Activated CD4-positive, alpha-beta T cell treated with anti-CD3 and anti-CD28 coated beads, Interleukin-2, amount 10 ng/mL, durations not matched to agents 24 days and 14 days (primary cell): ENCODE measurements around the gene SMOC2. TPM values are rescaled to one million over a fixed set of nuclear protein-coding genes. Genes with fewer than 3 reads are reported as not detected.

ENCODE experiments used
- DNase-seq: peaks from one replicate; pipeline ENCODE4 v3.0.0; 2022
- H3K27ac Mint-ChIP-seq: one replicate; pipeline ENCODE4 v1.8.0; 2022; ENCODE audit warnings: mild to moderate bottlenecking, mixed read lengths
- H3K27me3 Mint-ChIP-seq: one replicate; pipeline ENCODE4 v1.8.0; 2022; ENCODE audit warnings: mixed read lengths
- H3K36me3 Mint-ChIP-seq: one replicate; pipeline ENCODE4 v1.8.0; 2022; ENCODE audit warnings: low read depth, mild to moderate bottlenecking, mixed read lengths
- H3K4me1 Mint-ChIP-seq: one replicate; pipeline ENCODE4 v1.8.0; 2021; ENCODE audit warnings: mixed read lengths
- H3K4me3 Mint-ChIP-seq: one replicate; pipeline ENCODE4 v1.8.0; 2022; ENCODE audit warnings: mild to moderate bottlenecking, moderate library complexity, mixed read lengths
- H3K9me3 Mint-ChIP-seq: one replicate; pipeline ENCODE4 v1.8.0; 2021; ENCODE audit warnings: mixed read lengths
- intact Hi-C: fragments of 100-400 bp; cut with micrococcal nuclease; formaldehyde crosslinking; loops from one replicate; pipeline ENCODE4 v1.15.1; 2023
- total RNA-seq: library from RNA; stranded (reverse); gene quantifications from 2 replicates; pipeline ENCODE4 v1.2.3, GENCODE V29; 2022

Gene SMOC2
- total RNA-seq, 1 donor from 2014 or later, result not detected

GRCh38 chr6:168515376-168515775 lies 74.4 kb downstream of the SMOC2 start:
- H3K9me3 Mint-ChIP-seq, result no peaks in the 10 kb centered on the region
- H3K4me1 Mint-ChIP-seq, result no peaks in the 10 kb centered on the region
- H3K4me3 Mint-ChIP-seq, result no peak overlapping the region
- no peaks in the 10 kb centered on the region for H3K27me3 Mint-ChIP-seq
- H3K36me3 Mint-ChIP-seq, result no peaks in the 10 kb centered on the region
- H3K27ac Mint-ChIP-seq, result no peak overlapping the region
- intact Hi-C loops, result no loop called here
- DNase-seq, result no peak

- H3K36me3 Mint-ChIP-seq, result no peaks in the 10 kb centered on the region
- H3K27me3 Mint-ChIP-seq, result no peaks in the 10 kb centered on the region
- no peak overlapping the region for H3K4me3 Mint-ChIP-seq
- H3K9me3 Mint-ChIP-seq, result no peaks in the 10 kb centered on the region
- H3K27ac Mint-ChIP-seq, result no peak overlapping the region
- no peak for DNase-seq
- no peaks in the 10 kb centered on the region for H3K4me1 Mint-ChIP-seq
- intact Hi-C loops, result no loop called here
Measured at GRCh38 chr6:168516944-168517741, 76.2 kb downstream of the SMOC2 start.

DNA sequence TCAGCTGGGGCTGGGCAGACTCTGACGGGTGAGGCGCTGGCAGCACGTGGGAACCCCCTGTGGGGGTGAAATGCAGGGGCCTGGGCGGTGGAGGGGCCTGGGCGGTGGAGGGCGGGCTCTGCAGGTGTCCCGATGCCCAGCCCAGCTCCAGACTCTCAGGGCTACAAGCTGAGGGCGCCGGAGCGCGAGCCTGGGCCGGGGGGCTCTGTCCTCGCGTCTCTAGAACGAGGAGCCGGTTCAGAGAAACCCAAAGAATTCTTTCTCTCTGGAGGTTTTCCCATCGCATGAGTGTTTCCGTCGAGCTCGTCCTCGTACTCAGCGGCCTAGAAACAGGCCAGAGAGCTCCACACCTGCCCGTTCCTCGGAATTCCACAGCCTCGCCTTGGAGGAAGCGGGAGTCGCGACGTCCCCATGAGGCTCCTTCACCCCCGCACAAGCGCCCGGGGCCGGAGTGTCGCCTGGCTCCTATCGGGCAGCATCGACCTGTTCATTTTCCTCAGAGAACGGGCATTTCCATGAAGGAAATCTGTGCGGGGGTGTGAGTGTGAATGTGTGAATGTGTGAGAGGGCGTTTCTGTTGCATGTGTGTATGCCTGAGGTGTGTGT lies 76.9 kb downstream of the SMOC2 start:
- Mint-ChIP-seq H3K27ac (no peak overlapping the region), H3K27me3 (no peaks in the 10 kb centered on the region), H3K4me1 (no peaks in the 10 kb centered on the region), H3K9me3 (no peaks in the 10 kb centered on the region), H3K36me3 (no peaks in the 10 kb centered on the region), H3K4me3 (no peak overlapping the region)
- intact Hi-C loops, result no loop called here
- DNase-seq, result no peak

DNA sequence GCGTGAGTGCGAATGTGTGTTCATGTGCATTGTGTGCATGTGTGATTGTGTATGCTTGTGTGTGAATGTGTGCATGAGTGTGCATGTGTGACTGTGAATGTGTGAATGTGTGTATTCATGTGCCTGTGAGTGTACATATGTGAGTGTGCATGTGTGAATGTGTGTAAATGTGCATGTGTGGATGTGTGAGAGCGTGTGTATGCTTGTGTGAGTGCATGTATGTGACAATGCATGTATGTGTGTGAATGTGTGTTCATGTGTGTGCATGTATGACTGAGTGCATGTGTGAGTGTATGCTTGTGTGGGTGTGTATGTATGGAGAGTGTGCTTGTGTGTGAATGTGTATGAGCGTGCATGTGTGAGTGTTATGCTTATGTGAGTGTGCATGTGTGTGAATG lies 77.4 kb downstream of the SMOC2 start:
- no peak overlapping the region for H3K4me3 Mint-ChIP-seq
- H3K36me3 Mint-ChIP-seq, result no peaks in the 10 kb centered on the region
- H3K9me3 Mint-ChIP-seq, result no peaks in the 10 kb centered on the region
- no peak overlapping the region for H3K27ac Mint-ChIP-seq
- H3K27me3 Mint-ChIP-seq, result no peaks in the 10 kb centered on the region
- DNase-seq, result no peak
- intact Hi-C loops, result no loop called here
- H3K4me1 Mint-ChIP-seq, result no peaks in the 10 kb centered on the region

DNA sequence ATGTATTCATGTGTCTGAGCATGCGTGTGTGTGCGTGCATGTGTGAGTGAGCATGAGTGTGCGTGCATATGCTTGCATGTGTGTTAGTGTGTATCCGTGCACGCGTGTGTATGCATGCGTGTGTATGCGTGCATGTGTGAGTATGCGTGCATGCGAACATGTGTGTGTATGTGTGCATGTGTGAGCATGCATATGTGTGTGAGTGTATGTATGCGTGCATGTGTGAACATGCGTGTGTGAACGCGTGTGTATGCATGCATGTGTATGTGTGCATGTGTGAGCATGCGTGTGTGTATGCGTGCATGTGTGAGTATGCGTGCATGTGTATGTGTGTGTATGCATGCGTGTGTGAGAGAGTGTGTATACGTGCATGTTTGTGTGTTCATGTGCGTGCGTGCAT lies 77.9 kb downstream of the SMOC2 start:
- no peaks in the 10 kb centered on the region for H3K27me3 Mint-ChIP-seq
- no peak for DNase-seq
- H3K9me3 Mint-ChIP-seq, result no peaks in the 10 kb centered on the region
- H3K4me1 Mint-ChIP-seq, result no peaks in the 10 kb centered on the region
- intact Hi-C loops, result no loop called here
- H3K4me3 Mint-ChIP-seq, result no peak overlapping the region
- H3K36me3 Mint-ChIP-seq, result no peaks in the 10 kb centered on the region
- H3K27ac Mint-ChIP-seq, result no peak overlapping the region

- intact Hi-C loops, result no loop called here
- Mint-ChIP-seq H3K9me3 (no peaks in the 10 kb centered on the region), H3K36me3 (no peaks in the 10 kb centered on the region), H3K4me1 (no peaks in the 10 kb centered on the region), H3K4me3 (no peak overlapping the region), H3K27me3 (no peaks in the 10 kb centered on the region), H3K27ac (no peak overlapping the region)
- DNase-seq, result no peak
Measured at GRCh38 chr6:168520233-168520632, 79.2 kb downstream of the SMOC2 start.

DNA sequence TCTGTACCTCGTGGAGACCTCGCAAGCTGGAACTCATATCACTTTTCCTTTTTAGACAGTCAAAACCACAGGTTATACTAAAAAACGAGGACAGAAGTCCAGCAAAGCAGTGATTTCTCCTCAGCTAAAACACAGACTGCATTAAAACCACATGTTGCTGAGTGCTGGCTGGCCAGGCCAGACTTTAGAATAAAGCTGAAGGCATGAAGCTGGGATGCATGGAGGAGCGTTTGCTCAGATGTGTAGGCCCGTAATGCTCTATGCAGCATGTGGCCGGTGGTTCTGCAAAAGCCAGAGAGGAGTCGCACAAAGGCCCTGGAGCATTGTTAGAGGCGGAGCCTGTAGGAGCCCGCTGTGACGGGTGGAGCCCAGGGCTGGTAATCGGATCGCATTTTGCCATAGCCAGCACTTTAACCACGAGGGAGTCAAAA lies 83.6 kb downstream of the SMOC2 start:
- no peaks in the 10 kb centered on the region for H3K27me3 Mint-ChIP-seq
- H3K4me1 Mint-ChIP-seq, result no peaks in the 10 kb centered on the region
- H3K27ac Mint-ChIP-seq, result no peak overlapping the region
- DNase-seq, result no peak
- no peaks in the 10 kb centered on the region for H3K9me3 Mint-ChIP-seq
- intact Hi-C loops, result no loop called here
- H3K36me3 Mint-ChIP-seq, result no peaks in the 10 kb centered on the region
- no peak overlapping the region for H3K4me3 Mint-ChIP-seq

GRCh38 chr6:168525114-168525513 lies 84.1 kb downstream of the SMOC2 start:
- H3K27ac Mint-ChIP-seq, result no peak overlapping the region
- H3K27me3 Mint-ChIP-seq, result no peaks in the 10 kb centered on the region
- H3K36me3 Mint-ChIP-seq, result no peaks in the 10 kb centered on the region
- no peaks in the 10 kb centered on the region for H3K9me3 Mint-ChIP-seq
- no peak for DNase-seq
- no peak overlapping the region for H3K4me3 Mint-ChIP-seq
- no peaks in the 10 kb centered on the region for H3K4me1 Mint-ChIP-seq
- intact Hi-C loops, result no loop called here

DNA sequence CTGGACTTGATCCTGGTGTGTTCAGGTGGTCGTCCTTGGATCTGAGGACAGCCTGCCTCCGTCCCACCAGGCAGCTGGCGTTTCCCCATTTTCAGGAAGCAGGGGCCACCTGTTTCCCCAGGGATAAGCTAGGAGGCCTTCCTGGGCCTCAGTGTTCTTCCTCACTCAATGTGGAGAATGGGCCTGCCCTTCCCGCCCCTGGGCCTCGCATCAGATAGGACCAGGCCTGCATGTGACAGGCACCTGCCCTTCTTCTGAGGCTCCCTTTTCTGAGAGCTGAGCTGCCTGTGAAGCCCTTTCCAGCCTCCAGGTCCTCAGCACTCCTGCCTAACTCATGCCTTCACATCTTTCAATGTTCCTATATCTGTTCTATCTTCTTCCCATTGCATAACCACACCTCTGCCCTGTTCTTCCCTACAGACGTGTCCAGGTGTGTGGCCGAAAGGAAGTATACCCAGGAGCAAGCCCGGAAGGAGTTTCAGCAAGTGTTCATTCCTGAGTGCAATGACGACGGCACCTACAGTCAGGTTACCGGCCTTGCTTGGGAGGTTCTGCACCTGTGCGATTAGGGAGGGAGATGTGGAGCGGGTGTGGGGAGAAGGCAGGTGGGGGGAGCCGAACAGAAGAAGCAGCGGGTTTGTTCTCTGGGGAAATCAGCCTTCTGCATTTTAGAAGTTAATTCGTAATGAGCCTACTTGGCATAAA lies 85.1 kb downstream of the SMOC2 start:
- intact Hi-C loops, result no loop called here
- no peak overlapping the region for H3K27ac Mint-ChIP-seq
- no peaks in the 10 kb centered on the region for H3K27me3 Mint-ChIP-seq
- H3K4me1 Mint-ChIP-seq, result no peaks in the 10 kb centered on the region
- H3K9me3 Mint-ChIP-seq, result no peaks in the 10 kb centered on the region
- DNase-seq, result no peak
- no peak overlapping the region for H3K4me3 Mint-ChIP-seq
- no peaks in the 10 kb centered on the region for H3K36me3 Mint-ChIP-seq

DNA sequence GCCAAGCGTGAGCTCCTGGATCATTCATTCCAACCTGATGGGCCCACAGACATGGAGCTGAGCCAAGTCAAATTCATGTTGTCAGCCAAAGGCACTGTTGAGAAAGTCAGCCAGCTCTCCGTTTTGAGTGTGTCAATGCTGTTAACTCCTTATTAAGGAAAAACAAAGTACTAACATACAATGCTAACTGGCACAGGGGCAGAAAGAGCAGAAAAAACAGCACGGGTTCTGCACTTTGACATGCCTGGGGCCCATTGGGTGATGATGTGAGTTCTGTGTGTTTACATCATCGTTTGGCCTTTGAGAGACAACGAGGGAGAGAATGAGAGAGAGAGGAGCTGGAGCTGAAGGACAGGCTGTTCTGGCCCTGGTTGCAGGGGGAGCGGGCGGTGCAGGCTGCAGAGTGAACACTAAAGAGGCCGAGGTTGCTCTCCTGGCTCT lies 85.9 kb downstream of the SMOC2 start:
- no peaks in the 10 kb centered on the region for H3K27me3 Mint-ChIP-seq
- H3K36me3 Mint-ChIP-seq, result no peaks in the 10 kb centered on the region
- H3K27ac Mint-ChIP-seq, result no peak overlapping the region
- H3K4me1 Mint-ChIP-seq, result no peaks in the 10 kb centered on the region
- DNase-seq, result no peak
- intact Hi-C loops, result no loop called here
- H3K9me3 Mint-ChIP-seq, result no peaks in the 10 kb centered on the region
- H3K4me3 Mint-ChIP-seq, result no peak overlapping the region

- Mint-ChIP-seq H3K27me3 (no peaks in the 10 kb centered on the region), H3K36me3 (no peaks in the 10 kb centered on the region), H3K4me3 (no peak overlapping the region), H3K27ac (no peak overlapping the region), H3K9me3 (no peaks in the 10 kb centered on the region), H3K4me1 (no peaks in the 10 kb centered on the region)
- intact Hi-C loops, result no loop called here
- DNase-seq, result no peak
Measured at GRCh38 chr6:168527451-168528210, 86.6 kb downstream of the SMOC2 start.

GRCh38 chr6:168528474-168529095 lies 87.6 kb downstream of the SMOC2 start:
- Mint-ChIP-seq H3K4me3 (no peak overlapping the region), H3K36me3 (no peaks in the 10 kb centered on the region), H3K27me3 (no peaks in the 10 kb centered on the region), H3K4me1 (no peaks in the 10 kb centered on the region), H3K27ac (no peak overlapping the region), H3K9me3 (no peaks in the 10 kb centered on the region)
- no peak for DNase-seq
- intact Hi-C loops, result no loop called here

- H3K27me3 Mint-ChIP-seq, result no peaks in the 10 kb centered on the region
- no peaks in the 10 kb centered on the region for H3K36me3 Mint-ChIP-seq
- H3K27ac Mint-ChIP-seq, result no peak overlapping the region
- no peak for DNase-seq
- no peaks in the 10 kb centered on the region for H3K9me3 Mint-ChIP-seq
- intact Hi-C loops, result no loop called here
- H3K4me3 Mint-ChIP-seq, result no peak overlapping the region
- H3K4me1 Mint-ChIP-seq, result no peaks in the 10 kb centered on the region
Measured at GRCh38 chr6:168529214-168529613, 88.2 kb downstream of the SMOC2 start.
